Sigmoid colon (tissue), 4 donors: ENCODE data around the gene ZBTB34.

Source experiments
- CTCF ChIP-seq, 4 experiments: fragments of 450-650 bp in 3 of 4; fragments of 200-600 bp in 1 of 4; IDR thresholded peaks; one replicate each; pipeline ENCODE4 v1.5.1; 2016 to 2019; ENCODE audit warnings: antibody characterized with exemption in 4 of 4, mild to moderate bottlenecking in 3 of 4, moderate library complexity in 2 of 4
- EP300 ChIP-seq, 4 donors: sonication (generic); formaldehyde crosslinking; IDR thresholded peaks; one replicate each; pipeline ENCODE4 v1.6.1; 2017; ENCODE audit warnings: antibody characterized with exemption in 4 of 4
- POLR2A ChIP-seq, 2 donors: fragments of 450-650 bp; IDR thresholded peaks; one replicate each; pipeline ENCODE4 v1.6.1; 2016; ENCODE audit warnings: antibody characterized with exemption in 2 of 2, mild to moderate bottlenecking in 2 of 2, moderate library complexity in 2 of 2
- POLR2AphosphoS5 ChIP-seq, 4 donors: sonication (generic); formaldehyde crosslinking; IDR thresholded peaks; one replicate each; pipeline ENCODE4 v1.6.1; 2017; ENCODE audit warnings: antibody characterized with exemption in 4 of 4

GRCh38 chr9:126847051-126847450 lies 13.4 kb upstream of the ZBTB34 start:
- TF ChIP-seq CTCF (IDR thresholded peaks at IDR 0.05) (no peak), EP300 (IDR thresholded peaks at IDR 0.05) (no peak), POLR2A (IDR thresholded peaks at IDR 0.05) (no peak), POLR2AphosphoS5 (IDR thresholded peaks at IDR 0.05) (no peak)
